Measurements from ENCODE around the gene PCDHA9.

GRCh38 chr5:140877262-140877581 is 29.0 kb downstream of the PCDHA9 start:
- TF ChIP-seq POLR2A (IDR thresholded peaks at IDR 0.05): no peak
- TF ChIP-seq CTCF (IDR thresholded peaks at IDR 0.05): no peak

Measured in body of pancreas (tissue), 4 donors.